SK-N-SH (cell line): ENCODE results near the gene PSMB10. TPM values are rescaled to one million over a fixed set of nuclear protein-coding genes. Genes with fewer than 3 reads are reported as not detected.

Experiments
- CTCF ChIA-PET: fragments of 300-600, 350-600 bp; formaldehyde crosslinking; extraction: SDS; loops from one replicate; lab custom pipeline; 2021; lab: Yijun Ruan, JAX
- POLR2A ChIA-PET: fragments of 350-600 bp; sonication (Branson Sonifier 250); formaldehyde crosslinking; extraction: SDS; loops from one replicate; lab custom pipeline; 2020; ENCODE audit warnings: antibody characterized with exemption, inconsistent platforms; lab: Yijun Ruan, JAX
- DNase-seq: peaks from one replicate; pipeline ENCODE4 v3.0.0; 2012
- H2AFZ ChIP-seq: fragments of 200-600 bp; sonication (generic); 2 replicates; pipeline ENCODE4 v1.8.1; 2016; ENCODE audit warnings: antibody characterized with exemption, mild to moderate bottlenecking, low read depth
- H3F3A ChIP-seq: fragments of 200-600 bp; sonication (generic); replicated peaks from 2 replicates; pipeline ENCODE3; 2016; ENCODE audit warnings: antibody characterized with exemption, mild to moderate bottlenecking; ENCODE audit not compliant: insufficient read depth
- H3K27ac ChIP-seq, 2 experiments: fragments of 200-500 bp in 1 of 2; fragments of 200-600 bp in 1 of 2; sonication (Bioruptor generic) in 1 of 2; sonication (generic), shearing (Covaris generic) in 1 of 2; 2 replicates each; pipeline versions ENCODE4 v1.5.1 to v1.6.1; 2014 to 2016; ENCODE audit warnings: low read depth in 2 of 2, inconsistent platforms in 1 of 2, low read length in 1 of 2, mild to moderate bottlenecking in 1 of 2, mixed read lengths in 1 of 2
- H3K27me3 ChIP-seq: fragments of 200-600 bp; sonication (generic), shearing (Covaris generic); 2 replicates; pipeline ENCODE4 v1.6.1; 2016; ENCODE audit warnings: mixed run types; ENCODE audit not compliant: insufficient read depth
- H3K36me3 ChIP-seq, 2 experiments: fragments of 200-500 bp in 1 of 2; fragments of 200-600 bp in 1 of 2; sonication (Bioruptor generic) in 1 of 2; sonication (generic) in 1 of 2; replicated peaks in 1 of 2; 2 replicates each; pipeline versions ENCODE3 to v1.5.1; 2014 to 2016; ENCODE audit warnings: low read length in 1 of 2, mild to moderate bottlenecking in 1 of 2; ENCODE audit not compliant: insufficient read depth in 2 of 2, control insufficient read depth in 1 of 2
- H3K4me1 ChIP-seq, 2 experiments: fragments of 200-500 bp in 1 of 2; fragments of 200-600 bp in 1 of 2; sonication (Bioruptor generic) in 1 of 2; sonication (generic), shearing (Covaris generic) in 1 of 2; 2 replicates each; pipeline versions ENCODE4 v1.5.1 to v1.6.1; 2014 to 2016; ENCODE audit warnings: low read depth in 1 of 2, low read length in 1 of 2, mixed run types in 1 of 2; ENCODE audit not compliant: insufficient read depth in 2 of 2, control insufficient read depth in 1 of 2
- H3K4me2 ChIP-seq: fragments of 200-600 bp; sonication (generic), shearing (Covaris generic); 2 replicates; pipeline ENCODE4 v1.6.1; 2017; ENCODE audit warnings: mixed run types
- H3K4me3 ChIP-seq, 2 experiments: fragments of 200-500 bp in 1 of 2; fragments of 200-600 bp in 1 of 2; sonication (Bioruptor generic) in 1 of 2; sonication (generic), shearing (Covaris generic) in 1 of 2; 2 replicates each; pipeline versions ENCODE4 v1.5.1 to v1.8.1; 2014 to 2016; ENCODE audit warnings: low read depth in 2 of 2, inconsistent platforms in 1 of 2, low read length in 1 of 2, mild to moderate bottlenecking in 1 of 2, mixed read lengths in 1 of 2, moderate library complexity in 1 of 2
- H3K79me2 ChIP-seq: fragments of 200-600 bp; sonication (generic); 2 replicates; pipeline ENCODE4 v1.8.1; 2017; ENCODE audit warnings: mild to moderate bottlenecking; ENCODE audit not compliant: insufficient read depth
- H3K9ac ChIP-seq: fragments of 200-600 bp; sonication (generic); 2 replicates; pipeline ENCODE4 v1.6.1; 2017; ENCODE audit warnings: mixed run types
- H3K9me2 ChIP-seq: fragments of 200-600 bp; sonication (generic); 2 replicates; pipeline ENCODE4 v1.6.1; 2017; ENCODE audit warnings: mixed run types
- H3K9me3 ChIP-seq: fragments of 200-600 bp; sonication (generic); 2 replicates; pipeline ENCODE4 v1.6.1; 2017; ENCODE audit warnings: mixed run types, mild to moderate bottlenecking, moderate library complexity
- H4K20me1 ChIP-seq: fragments of 200-600 bp; sonication (generic); 2 replicates; pipeline ENCODE4 v1.6.1; 2017; ENCODE audit warnings: mild to moderate bottlenecking, mixed run types; ENCODE audit not compliant: insufficient read depth
- EZH2phosphoT487 ChIP-seq: fragments of 200-600 bp; sonication (generic); IDR thresholded peaks from 2 replicates; pipeline ENCODE4 v1.6.1; 2017; ENCODE audit warnings: low read depth, mixed run types, mild to moderate bottlenecking, antibody characterized with exemption, moderate library complexity, borderline replicate concordance
- FOSL2 ChIP-seq: IDR thresholded peaks from 2 replicates; pipeline ENCODE4 v1.4.0; 2012; ENCODE audit warnings: low read depth, mild to moderate bottlenecking, moderate library complexity, borderline replicate concordance
- FOXM1 ChIP-seq: IDR thresholded peaks from 2 replicates; pipeline ENCODE4 v1.4.0; 2012; ENCODE audit warnings: low read depth, mild to moderate bottlenecking
- MEF2A ChIP-seq: IDR thresholded peaks from 2 replicates; pipeline ENCODE4 v1.4.0; 2012; ENCODE audit warnings: low read depth, borderline replicate concordance
- MXI1 ChIP-seq: IDR thresholded peaks from 2 replicates; pipeline ENCODE4 v1.6.1; 2012; ENCODE audit warnings: mild to moderate bottlenecking, low read depth, low read length, improper control_type of control experiment
- POLR2AphosphoS5 ChIP-seq: IDR thresholded peaks from 2 replicates; pipeline ENCODE4 v1.6.1; 2012; ENCODE audit warnings: low read depth, low read length
- RAD21 ChIP-seq: IDR thresholded peaks from 2 replicates; pipeline ENCODE4 v1.6.1; 2012; ENCODE audit warnings: mild to moderate bottlenecking, low read length
- SIN3A ChIP-seq: IDR thresholded peaks from 2 replicates; pipeline ENCODE4 v1.6.1; 2012; ENCODE audit warnings: low read depth, mild to moderate bottlenecking, low read length, moderate library complexity, borderline replicate concordance
- TAF1 ChIP-seq: IDR thresholded peaks from 2 replicates; pipeline ENCODE4 v1.6.1; 2012; ENCODE audit warnings: low read depth, mild to moderate bottlenecking, low read length, moderate library complexity, borderline replicate concordance
- TEAD4 ChIP-seq: IDR thresholded peaks from 2 replicates; pipeline ENCODE4 v1.4.0; 2012; ENCODE audit warnings: mild to moderate bottlenecking, borderline replicate concordance; ENCODE audit not compliant: insufficient read depth
- WGBS: methylation state at CpG from one replicate; pipeline ENCODE4 v1.1.6; 2017; ENCODE audit warnings: low lambda C conversion rate; 5-methylcytosine and 5-hydroxymethylcytosine counted together
- polyA plus RNA-seq, 3 experiments: library from polyadenylated mRNA; depleted of rRNA; stranded (reverse); fragments of >200 nt; gene quantifications; 2 replicates each; pipeline ENCODE4 v1.2.3, GENCODE V29; 2012
- TF ChIP-seq, protein P1 (sequence below): IDR thresholded peaks from 2 replicates; pipeline ENCODE4 v1.6.1; 2012; ENCODE audit warnings: mild to moderate bottlenecking, low read depth, low read length, moderate library complexity
- TF ChIP-seq, protein P2 (sequence below): IDR thresholded peaks from 2 replicates; pipeline ENCODE4 v1.4.0; 2012; ENCODE audit warnings: low read depth

PSMB10 gene
- polyA plus RNA-seq, 1 of the 3 experiments (the other 2 are of a cell fraction) = 57.8 TPM

DNA sequence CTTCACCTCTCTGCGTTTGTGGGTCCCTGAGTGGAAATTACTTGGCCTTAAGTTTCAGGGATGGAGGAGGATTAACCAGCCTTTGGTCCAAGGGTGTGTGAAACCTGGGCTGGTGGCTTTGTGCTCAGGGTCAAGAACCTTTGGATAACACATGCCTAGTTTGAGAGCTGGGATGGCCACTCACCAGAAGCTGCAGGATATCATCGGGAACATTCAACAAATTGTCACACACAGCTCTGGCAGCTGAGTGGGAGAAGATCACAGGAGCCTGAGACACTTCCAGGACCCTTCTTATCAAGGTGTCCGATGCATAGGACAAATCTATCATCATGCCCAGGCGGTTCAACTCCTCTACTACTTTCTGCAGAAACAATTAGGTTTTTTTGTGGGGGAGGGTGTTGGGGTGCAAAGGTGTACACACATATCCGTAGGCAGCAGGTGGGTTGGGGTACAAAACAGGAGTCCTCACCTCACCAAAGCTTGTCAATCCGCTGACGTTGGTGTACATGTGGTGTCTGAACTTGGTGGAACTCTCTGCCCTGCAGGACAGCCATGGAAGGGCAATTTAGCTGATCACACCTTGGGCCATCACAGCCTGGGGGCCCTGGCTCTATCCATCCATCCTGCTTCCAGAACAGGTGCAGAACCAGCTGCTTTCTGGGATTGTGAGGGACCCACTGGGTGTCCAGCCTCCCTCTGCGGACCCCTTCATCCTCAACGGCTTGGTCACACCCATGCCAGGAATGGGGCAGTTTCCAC is 41.0 kb upstream of the PSMB10 start (continued):
- TF ChIP-seq, protein P1, sequence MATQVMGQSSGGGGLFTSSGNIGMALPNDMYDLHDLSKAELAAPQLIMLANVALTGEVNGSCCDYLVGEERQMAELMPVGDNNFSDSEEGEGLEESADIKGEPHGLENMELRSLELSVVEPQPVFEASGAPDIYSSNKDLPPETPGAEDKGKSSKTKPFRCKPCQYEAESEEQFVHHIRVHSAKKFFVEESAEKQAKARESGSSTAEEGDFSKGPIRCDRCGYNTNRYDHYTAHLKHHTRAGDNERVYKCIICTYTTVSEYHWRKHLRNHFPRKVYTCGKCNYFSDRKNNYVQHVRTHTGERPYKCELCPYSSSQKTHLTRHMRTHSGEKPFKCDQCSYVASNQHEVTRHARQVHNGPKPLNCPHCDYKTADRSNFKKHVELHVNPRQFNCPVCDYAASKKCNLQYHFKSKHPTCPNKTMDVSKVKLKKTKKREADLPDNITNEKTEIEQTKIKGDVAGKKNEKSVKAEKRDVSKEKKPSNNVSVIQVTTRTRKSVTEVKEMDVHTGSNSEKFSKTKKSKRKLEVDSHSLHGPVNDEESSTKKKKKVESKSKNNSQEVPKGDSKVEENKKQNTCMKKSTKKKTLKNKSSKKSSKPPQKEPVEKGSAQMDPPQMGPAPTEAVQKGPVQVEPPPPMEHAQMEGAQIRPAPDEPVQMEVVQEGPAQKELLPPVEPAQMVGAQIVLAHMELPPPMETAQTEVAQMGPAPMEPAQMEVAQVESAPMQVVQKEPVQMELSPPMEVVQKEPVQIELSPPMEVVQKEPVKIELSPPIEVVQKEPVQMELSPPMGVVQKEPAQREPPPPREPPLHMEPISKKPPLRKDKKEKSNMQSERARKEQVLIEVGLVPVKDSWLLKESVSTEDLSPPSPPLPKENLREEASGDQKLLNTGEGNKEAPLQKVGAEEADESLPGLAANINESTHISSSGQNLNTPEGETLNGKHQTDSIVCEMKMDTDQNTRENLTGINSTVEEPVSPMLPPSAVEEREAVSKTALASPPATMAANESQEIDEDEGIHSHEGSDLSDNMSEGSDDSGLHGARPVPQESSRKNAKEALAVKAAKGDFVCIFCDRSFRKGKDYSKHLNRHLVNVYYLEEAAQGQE = no peak

DNA sequence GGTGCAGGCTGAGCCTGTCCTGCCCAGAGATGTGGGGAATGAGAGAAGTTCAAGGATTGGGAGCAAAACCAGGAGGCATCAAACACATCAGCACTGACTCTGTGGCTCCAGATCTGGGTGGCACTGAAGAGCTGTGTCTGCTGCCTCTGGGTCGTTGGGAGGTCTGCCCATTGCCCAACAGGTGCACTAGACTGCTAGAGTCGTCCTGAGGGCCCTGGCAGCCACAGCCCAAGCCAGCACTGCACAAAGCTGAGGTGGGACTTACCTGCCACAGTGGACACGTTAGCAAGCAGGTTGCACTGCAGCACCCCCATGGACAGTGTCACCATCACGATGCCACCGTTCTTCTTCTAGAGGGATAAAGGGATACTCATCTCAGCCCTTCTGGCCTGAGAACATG is 40.4 kb upstream of the PSMB10 start:
- Histone ChIP-seq H3F3A (no peaks in the 10 kb centered on the region), H3K36me3 (no peaks in the 10 kb centered on the region), H3K27me3 (no peaks in the 10 kb centered on the region; the same call in 1 of the 2 replicates), H3K9ac (no peak overlapping the region), H3K4me2 (no peak overlapping the region), H3K4me1 (no peaks in the 10 kb centered on the region), H3K4me3 (no peak overlapping the region), H3K79me2 (no peaks in the 10 kb centered on the region), H2AFZ (no peak overlapping the region), H3K9me2 (no peaks in the 10 kb centered on the region), H4K20me1 (no peaks in the 10 kb centered on the region), H3K27ac (no peak overlapping the region), H3K9me3 (no peaks in the 10 kb centered on the region)
- POLR2A ChIA-PET = no interaction called here
- no peak for DNase-seq
- CTCF ChIA-PET = no interaction called here
- WGBS = no CpG with 5 or more reads among the region's 5 CpGs
- TF ChIP-seq SIN3A (no peak), TEAD4 (no peak), EZH2phosphoT487 (no peak), TAF1 (no peak), POLR2AphosphoS5 (no peak), MXI1 (no peak), RAD21 (no peak), FOSL2 (no peak), FOXM1 (no peak), MEF2A (no peak)
- TF ChIP-seq, protein P2, sequence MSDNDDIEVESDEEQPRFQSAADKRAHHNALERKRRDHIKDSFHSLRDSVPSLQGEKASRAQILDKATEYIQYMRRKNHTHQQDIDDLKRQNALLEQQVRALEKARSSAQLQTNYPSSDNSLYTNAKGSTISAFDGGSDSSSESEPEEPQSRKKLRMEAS = no peak
